Smooth muscle cell (in vitro differentiated cells): Measurements from ENCODE around the gene ATAD2B. TPM values are rescaled to one million over a fixed set of nuclear protein-coding genes. Genes with fewer than 3 reads are reported as not detected.

ENCODE experiments used
- DNase-seq: peaks from one replicate; lab custom pipeline; 2025; ENCODE audit not compliant: unreplicated experiment; lab: John Stamatoyannopoulos, UW
- H2AFZ ChIP-seq: fragments of 200-600 bp; sonication (generic); 2 replicates; pipeline ENCODE4 v1.6.0; 2016; ENCODE audit warnings: antibody characterized with exemption, low read depth, mild to moderate bottlenecking
- H3F3A ChIP-seq: fragments of 200-600 bp; sonication (generic); 2 replicates; pipeline ENCODE4 v1.6.0; 2017; ENCODE audit warnings: antibody characterized with exemption, low read depth
- H3K27ac ChIP-seq: fragments of 200-600 bp; sonication (generic); 2 replicates; pipeline ENCODE4 v1.5.1; 2016; ENCODE audit warnings: low read depth, mild to moderate bottlenecking
- H3K27me3 ChIP-seq: fragments of 200-600 bp; sonication (generic); 2 replicates; pipeline ENCODE4 v1.6.1; 2016; ENCODE audit warnings: low read depth, mild to moderate bottlenecking
- H3K36me3 ChIP-seq: fragments of 200-600 bp; sonication (generic); 2 replicates; pipeline ENCODE4 v1.5.1; 2016; ENCODE audit warnings: low read depth
- H3K4me1 ChIP-seq: fragments of 200-600 bp; sonication (generic); 2 replicates; pipeline ENCODE4 v1.5.1; 2016; ENCODE audit warnings: low read depth
- H3K4me2 ChIP-seq: fragments of 200-600 bp; sonication (generic); 2 replicates; pipeline ENCODE4 v1.6.0; 2016; ENCODE audit warnings: mild to moderate bottlenecking
- H3K4me3 ChIP-seq: fragments of 200-600 bp; sonication (generic); 2 replicates; pipeline ENCODE4 v1.5.1; 2016; ENCODE audit warnings: mild to moderate bottlenecking
- H3K79me2 ChIP-seq: fragments of 200-600 bp; sonication (generic); 2 replicates; pipeline ENCODE4 v1.6.0; 2016; ENCODE audit warnings: low read depth, mild to moderate bottlenecking
- H3K9ac ChIP-seq: fragments of 200-600 bp; sonication (generic); 2 replicates; pipeline ENCODE4 v1.6.0; 2016; ENCODE audit warnings: low read depth
- H3K9me3 ChIP-seq: fragments of 200-600 bp; sonication (generic); replicated peaks from 2 replicates; pipeline ENCODE4 v1.5.1; 2016; ENCODE audit warnings: low read depth
- H4K20me1 ChIP-seq: fragments of 200-600 bp; sonication (generic); 2 replicates; pipeline ENCODE4 v1.6.0; 2016; ENCODE audit warnings: low read depth
- WGBS: methylation state at CpG from one replicate; pipeline ENCODE4 v1.1.7; 2016; ENCODE audit warnings: low lambda C conversion rate; 5-methylcytosine and 5-hydroxymethylcytosine counted together
- polyA plus RNA-seq: library from polyadenylated mRNA; unstranded; fragments of >200 nt; fragmentation: Nextera tagmentation; extraction: Ambion mirVana; gene quantifications from 2 replicates; pipeline ENCODE4 v1.2.1, GENCODE V29; 2016
- total RNA-seq: library from RNA; depleted of rRNA; stranded (reverse); fragments of >200 nt; gene quantifications from 2 replicates; pipeline ENCODE4 v1.2.3, GENCODE V29; 2014
- TF ChIP-seq, protein P1 (sequence below): fragments of 200-600 bp; sonication (generic); IDR thresholded peaks from 2 replicates; pipeline ENCODE4 v1.5.1; 2017; ENCODE audit warnings: borderline replicate concordance, mild to moderate bottlenecking, antibody characterized with exemption; ENCODE audit not compliant: insufficient read depth, poor library complexity, severe bottlenecking

Gene ATAD2B
- total and polyA plus RNA-seq, 2 experiments from 2014 or later: 6.2 to 17.5 TPM

DNA sequence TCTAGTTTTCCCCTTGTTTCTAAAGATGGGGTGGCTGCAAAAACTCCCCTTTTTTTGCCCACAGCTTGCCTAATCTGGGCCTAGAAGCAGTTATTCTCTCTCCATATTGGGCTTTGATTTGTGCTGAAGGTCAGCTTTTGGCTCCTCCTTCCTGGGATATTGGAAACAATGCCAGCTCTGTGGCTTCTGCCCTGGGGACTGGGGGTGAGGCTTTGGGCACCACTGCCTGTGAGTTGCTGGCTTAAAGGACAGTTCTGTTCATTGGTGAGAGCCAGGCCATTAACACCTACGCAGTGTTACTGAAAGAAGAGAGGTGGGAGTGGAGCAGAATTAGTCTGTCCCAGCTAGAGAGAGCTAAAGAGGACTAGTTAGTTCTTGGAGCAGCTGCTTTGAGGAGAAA, 17.6 kb upstream of the ATAD2B start:
- Histone ChIP-seq H3K4me2 (peak overlapping the region; percentile 26), H3K36me3 (no peaks in the 10 kb centered on the region), H3K9ac (no peak overlapping the region), H2AFZ (no peak overlapping the region), H3K9me3 (no peaks in the 10 kb centered on the region), H4K20me1 (peaks cover 69% of the 10 kb centered on the region), H3K79me2 (peaks cover 82% of the 10 kb centered on the region), H3K4me1 (peaks cover 19% of the 10 kb centered on the region), H3K4me3 (no peak overlapping the region), H3F3A (no peaks in the 10 kb centered on the region), H3K27ac (no peak overlapping the region), H3K27me3 (no peaks in the 10 kb centered on the region)
- DNase-seq: no peak
- 82% methylated on average over 1 of the region's 1 CpG for WGBS
- TF ChIP-seq, protein P1, sequence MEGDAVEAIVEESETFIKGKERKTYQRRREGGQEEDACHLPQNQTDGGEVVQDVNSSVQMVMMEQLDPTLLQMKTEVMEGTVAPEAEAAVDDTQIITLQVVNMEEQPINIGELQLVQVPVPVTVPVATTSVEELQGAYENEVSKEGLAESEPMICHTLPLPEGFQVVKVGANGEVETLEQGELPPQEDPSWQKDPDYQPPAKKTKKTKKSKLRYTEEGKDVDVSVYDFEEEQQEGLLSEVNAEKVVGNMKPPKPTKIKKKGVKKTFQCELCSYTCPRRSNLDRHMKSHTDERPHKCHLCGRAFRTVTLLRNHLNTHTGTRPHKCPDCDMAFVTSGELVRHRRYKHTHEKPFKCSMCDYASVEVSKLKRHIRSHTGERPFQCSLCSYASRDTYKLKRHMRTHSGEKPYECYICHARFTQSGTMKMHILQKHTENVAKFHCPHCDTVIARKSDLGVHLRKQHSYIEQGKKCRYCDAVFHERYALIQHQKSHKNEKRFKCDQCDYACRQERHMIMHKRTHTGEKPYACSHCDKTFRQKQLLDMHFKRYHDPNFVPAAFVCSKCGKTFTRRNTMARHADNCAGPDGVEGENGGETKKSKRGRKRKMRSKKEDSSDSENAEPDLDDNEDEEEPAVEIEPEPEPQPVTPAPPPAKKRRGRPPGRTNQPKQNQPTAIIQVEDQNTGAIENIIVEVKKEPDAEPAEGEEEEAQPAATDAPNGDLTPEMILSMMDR: no peak

DNA sequence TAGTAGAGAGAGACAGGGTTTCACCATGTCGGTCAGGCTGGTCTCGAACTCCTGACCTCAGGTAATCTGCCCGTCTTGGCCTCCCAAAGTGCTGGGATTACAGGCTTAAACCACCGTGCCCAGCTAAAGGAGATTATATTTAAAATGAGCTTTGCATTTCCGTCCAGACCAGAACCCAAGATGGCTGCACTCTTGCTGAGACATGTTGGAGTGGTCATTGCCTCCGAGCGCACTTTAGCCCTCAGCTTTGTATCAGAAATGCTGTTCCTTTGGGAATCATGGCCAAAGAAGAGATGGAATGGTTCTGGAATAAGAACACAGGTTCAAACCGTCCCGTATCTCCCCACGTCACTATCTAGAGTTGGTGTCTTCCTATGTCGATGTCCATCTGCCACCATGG, 16.7 kb upstream of the ATAD2B start:
- TF ChIP-seq, protein P1: no peak
- Histone ChIP-seq H3K9me3 (no peaks in the 10 kb centered on the region), H3K4me1 (peaks cover 19% of the 10 kb centered on the region), H3K4me3 (no peak overlapping the region), H4K20me1 (peaks cover 68% of the 10 kb centered on the region), H3K36me3 (no peaks in the 10 kb centered on the region), H3K27ac (no peak overlapping the region), H2AFZ (no peak overlapping the region), H3K27me3 (no peaks in the 10 kb centered on the region), H3F3A (no peaks in the 10 kb centered on the region), H3K9ac (no peak overlapping the region), H3K79me2 (peaks cover 77% of the 10 kb centered on the region), H3K4me2 (no peak overlapping the region)
- WGBS: 97% methylated on average over 11 of the region's 11 CpGs
- DNase-seq: no peak

DNA sequence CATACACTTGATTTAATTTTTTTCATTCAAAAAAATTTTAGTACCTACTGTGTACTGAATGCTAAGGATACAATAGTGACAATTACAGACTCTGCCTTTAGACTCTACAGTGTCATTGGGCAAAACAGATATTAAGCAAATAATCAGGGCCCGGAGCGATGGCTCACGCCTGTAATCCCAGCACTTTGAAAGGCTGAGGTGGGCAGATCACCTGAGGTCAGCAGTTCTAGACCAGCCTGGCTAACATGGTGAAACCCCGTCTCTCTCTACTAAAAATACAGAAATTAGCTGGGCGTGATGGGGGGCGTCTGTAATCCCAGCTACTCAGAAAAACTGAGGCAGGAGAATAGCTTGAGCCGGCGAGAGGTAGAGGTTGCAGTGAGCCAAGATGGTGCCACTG, 14.7 kb upstream of the ATAD2B start:
- Histone ChIP-seq H3F3A (no peaks in the 10 kb centered on the region), H3K4me1 (peaks cover 19% of the 10 kb centered on the region), H3K27ac (peak overlapping the region; percentile 75), H3K4me3 (peak overlapping the region; percentile 88), H2AFZ (no peak overlapping the region), H3K9ac (no peak overlapping the region), H3K4me2 (peak overlapping the region; percentile 91), H3K27me3 (no peaks in the 10 kb centered on the region), H3K36me3 (no peaks in the 10 kb centered on the region), H4K20me1 (peaks cover 50% of the 10 kb centered on the region), H3K9me3 (no peaks in the 10 kb centered on the region), H3K79me2 (peaks cover 57% of the 10 kb centered on the region)
- TF ChIP-seq, protein P1: no peak
- 82% methylated on average over 8 of the region's 8 CpGs for WGBS
- no peak for DNase-seq
